PFSK-1 (cell line): ENCODE measurements around the gene PTPN6.

ENCODE experiments used
- POLR2AphosphoS5 ChIP-seq: IDR thresholded peaks from 2 replicates; pipeline ENCODE4 v1.6.1; 2012; ENCODE audit warnings: low read depth, mild to moderate bottlenecking, control low read depth, low read length, moderate library complexity
- SIN3A ChIP-seq: IDR thresholded peaks from 2 replicates; pipeline ENCODE4 v1.6.1; 2012; ENCODE audit warnings: mild to moderate bottlenecking, low read length, moderate library complexity, borderline replicate concordance; ENCODE audit not compliant: insufficient read depth
- TAF1 ChIP-seq: IDR thresholded peaks from 2 replicates; pipeline ENCODE4 v1.6.1; 2012; ENCODE audit warnings: low read length, control low read depth, borderline replicate concordance; ENCODE audit not compliant: insufficient read depth
- TF ChIP-seq, protein P1 (sequence below), 2 experiments: IDR thresholded peaks; 2 replicates each; pipeline versions ENCODE4 v1.6.1 to v1.8.0; 2011 to 2012; ENCODE audit warnings: low read depth in 2 of 2, low read length in 2 of 2, control low read depth in 1 of 2, inconsistent platforms in 1 of 2, mild to moderate bottlenecking in 1 of 2, moderate library complexity in 1 of 2; ENCODE audit not compliant: insufficient read depth in 1 of 2

DNA sequence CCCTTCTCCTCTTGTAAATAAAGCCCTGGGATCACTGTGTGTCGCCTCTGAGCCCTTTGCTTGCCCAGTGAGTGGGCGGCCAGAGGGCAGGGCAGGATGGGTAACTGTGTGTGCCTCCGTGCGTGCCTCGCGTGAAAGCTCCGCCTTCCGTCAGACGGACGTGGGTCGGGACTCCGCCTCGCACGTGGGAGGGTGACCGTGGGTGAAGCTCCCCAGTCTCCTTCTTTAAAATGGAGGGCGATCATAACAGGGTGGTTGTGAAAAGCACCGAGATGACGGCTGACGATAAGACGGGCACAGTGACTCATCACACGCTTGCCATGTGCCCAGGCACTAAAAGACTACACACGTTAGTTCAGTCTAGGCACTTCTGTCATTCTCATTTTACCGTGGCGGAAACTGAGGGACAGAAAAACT lies 10.1 kb downstream of the PTPN6 start:
- TF ChIP-seq POLR2AphosphoS5 (no peak), TAF1 (no peak), SIN3A (no peak)
- TF ChIP-seq, protein P1, sequence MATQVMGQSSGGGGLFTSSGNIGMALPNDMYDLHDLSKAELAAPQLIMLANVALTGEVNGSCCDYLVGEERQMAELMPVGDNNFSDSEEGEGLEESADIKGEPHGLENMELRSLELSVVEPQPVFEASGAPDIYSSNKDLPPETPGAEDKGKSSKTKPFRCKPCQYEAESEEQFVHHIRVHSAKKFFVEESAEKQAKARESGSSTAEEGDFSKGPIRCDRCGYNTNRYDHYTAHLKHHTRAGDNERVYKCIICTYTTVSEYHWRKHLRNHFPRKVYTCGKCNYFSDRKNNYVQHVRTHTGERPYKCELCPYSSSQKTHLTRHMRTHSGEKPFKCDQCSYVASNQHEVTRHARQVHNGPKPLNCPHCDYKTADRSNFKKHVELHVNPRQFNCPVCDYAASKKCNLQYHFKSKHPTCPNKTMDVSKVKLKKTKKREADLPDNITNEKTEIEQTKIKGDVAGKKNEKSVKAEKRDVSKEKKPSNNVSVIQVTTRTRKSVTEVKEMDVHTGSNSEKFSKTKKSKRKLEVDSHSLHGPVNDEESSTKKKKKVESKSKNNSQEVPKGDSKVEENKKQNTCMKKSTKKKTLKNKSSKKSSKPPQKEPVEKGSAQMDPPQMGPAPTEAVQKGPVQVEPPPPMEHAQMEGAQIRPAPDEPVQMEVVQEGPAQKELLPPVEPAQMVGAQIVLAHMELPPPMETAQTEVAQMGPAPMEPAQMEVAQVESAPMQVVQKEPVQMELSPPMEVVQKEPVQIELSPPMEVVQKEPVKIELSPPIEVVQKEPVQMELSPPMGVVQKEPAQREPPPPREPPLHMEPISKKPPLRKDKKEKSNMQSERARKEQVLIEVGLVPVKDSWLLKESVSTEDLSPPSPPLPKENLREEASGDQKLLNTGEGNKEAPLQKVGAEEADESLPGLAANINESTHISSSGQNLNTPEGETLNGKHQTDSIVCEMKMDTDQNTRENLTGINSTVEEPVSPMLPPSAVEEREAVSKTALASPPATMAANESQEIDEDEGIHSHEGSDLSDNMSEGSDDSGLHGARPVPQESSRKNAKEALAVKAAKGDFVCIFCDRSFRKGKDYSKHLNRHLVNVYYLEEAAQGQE (IDR thresholded peaks at IDR 0.05; ENCODE audit: insufficient read depth in 1 of 2, low read depth in 2 of 2, low read length in 2 of 2): no peak
